HepG2 (cell line): ENCODE data around the gene GEMIN2. TPM values are rescaled to one million over a fixed set of nuclear protein-coding genes. Genes with fewer than 3 reads are reported as not detected.
A peak's percentile ranks its signal among the peaks of the same experiment; 100 is the strongest.

ENCODE experiments used
- DPF2 ChIP-seq: sonication (generic); formaldehyde crosslinking; IDR thresholded peaks from 2 replicates; pipeline ENCODE4 v1.4.0; 2020; ENCODE audit warnings: mild to moderate bottlenecking, low read depth, missing genetic modification reagents, borderline replicate concordance
- FOXK2 ChIP-seq: fragments of 450-650 bp; IDR thresholded peaks from 2 replicates; pipeline ENCODE4 v1.6.1; 2016
- HNRNPUL1 ChIP-seq: fragments of 200-400 bp; formaldehyde crosslinking; IDR thresholded peaks from 2 replicates; pipeline ENCODE4 v1.6.1; 2017; ENCODE audit warnings: low read depth, mild to moderate bottlenecking, low read length, moderate library complexity
- IRF9 ChIP-seq: sonication (generic); formaldehyde crosslinking; IDR thresholded peaks from 2 replicates; pipeline ENCODE4 v1.8.0; 2022; ENCODE audit warnings: missing genetic modification reagents, mild to moderate bottlenecking, borderline replicate concordance
- POLR2AphosphoS5 ChIP-seq: IDR thresholded peaks from 2 replicates; pipeline ENCODE4 v1.6.1; 2012; ENCODE audit warnings: low read depth, low read length
- polyA plus RNA-seq, 8 experiments: library from polyadenylated mRNA; depleted of rRNA in 3 of 8; stranded (reverse) in 7 of 8; unstranded in 1 of 8; fragments of >200 nt; fragmentation: Illumina TruSeq in 4 of 8; extraction: Trizol in 4 of 8; gene quantifications; 2 replicates each; pipeline versions ENCODE4 v1.2.1 to v1.2.3, GENCODE V29; 2011 to 2016; ENCODE audit warnings: low read depth in 4 of 8, missing spikeins in 1 of 8, mixed read lengths in 1 of 8; ENCODE audit not compliant: insufficient read depth in 1 of 8
- total RNA-seq, 5 experiments: library from RNA; depleted of rRNA; stranded (reverse); fragments of >200 nt; fragmentation: Illumina TruSeq; extraction: Trizol; gene quantifications; 2 replicates each; pipeline ENCODE4 v1.2.3, GENCODE V29; 2016; ENCODE audit warnings: low read depth in 1 of 5
- TF ChIP-seq, protein P1 (sequence below): sonication (generic); formaldehyde crosslinking; conservative IDR thresholded peaks from 2 replicates; pipeline ENCODE4 v1.8.1; 2023; ENCODE audit warnings: missing genetic modification reagents
- TF ChIP-seq, protein P2 (sequence below): sonication (generic); formaldehyde crosslinking; IDR thresholded peaks from 2 replicates; pipeline ENCODE4 v1.4.0; 2020; ENCODE audit warnings: missing genetic modification reagents, mild to moderate bottlenecking, borderline replicate concordance
- TF ChIP-seq, protein P3 (sequence below): sonication (generic); formaldehyde crosslinking; IDR thresholded peaks from 2 replicates; pipeline ENCODE4 v1.8.0; 2022; ENCODE audit warnings: missing genetic modification reagents, mild to moderate bottlenecking, inconsistent platforms, borderline replicate concordance
- TF ChIP-seq, protein P4 (sequence below), 2 experiments: sonication (generic) in 1 of 2; formaldehyde crosslinking in 1 of 2; IDR thresholded peaks; 2 replicates each; pipeline versions ENCODE4 v1.4.0 to v1.6.1; 2018 to 2020; ENCODE audit warnings: missing genetic modification reagents in 2 of 2, borderline replicate concordance in 1 of 2, low read depth in 1 of 2, mild to moderate bottlenecking in 1 of 2, missing biosample characterization in 1 of 2
- TF ChIP-seq, protein P5 (sequence below), 2 experiments: fragments of 450-650 bp in 1 of 2; sonication (generic) in 1 of 2; formaldehyde crosslinking in 1 of 2; IDR thresholded peaks; 2 replicates each; pipeline versions ENCODE4 v1.6.1 to v1.8.0; 2016 to 2022; ENCODE audit warnings: antibody characterized with exemption in 1 of 2, mild to moderate bottlenecking in 1 of 2, missing genetic modification reagents in 1 of 2

The GEMIN2 gene
- total and polyA plus RNA-seq, 2 of the 13 experiments (the other 11 are each of a cell fraction or from before 2014, with no cell fraction given) = 54.8 to 110 TPM

DNA sequence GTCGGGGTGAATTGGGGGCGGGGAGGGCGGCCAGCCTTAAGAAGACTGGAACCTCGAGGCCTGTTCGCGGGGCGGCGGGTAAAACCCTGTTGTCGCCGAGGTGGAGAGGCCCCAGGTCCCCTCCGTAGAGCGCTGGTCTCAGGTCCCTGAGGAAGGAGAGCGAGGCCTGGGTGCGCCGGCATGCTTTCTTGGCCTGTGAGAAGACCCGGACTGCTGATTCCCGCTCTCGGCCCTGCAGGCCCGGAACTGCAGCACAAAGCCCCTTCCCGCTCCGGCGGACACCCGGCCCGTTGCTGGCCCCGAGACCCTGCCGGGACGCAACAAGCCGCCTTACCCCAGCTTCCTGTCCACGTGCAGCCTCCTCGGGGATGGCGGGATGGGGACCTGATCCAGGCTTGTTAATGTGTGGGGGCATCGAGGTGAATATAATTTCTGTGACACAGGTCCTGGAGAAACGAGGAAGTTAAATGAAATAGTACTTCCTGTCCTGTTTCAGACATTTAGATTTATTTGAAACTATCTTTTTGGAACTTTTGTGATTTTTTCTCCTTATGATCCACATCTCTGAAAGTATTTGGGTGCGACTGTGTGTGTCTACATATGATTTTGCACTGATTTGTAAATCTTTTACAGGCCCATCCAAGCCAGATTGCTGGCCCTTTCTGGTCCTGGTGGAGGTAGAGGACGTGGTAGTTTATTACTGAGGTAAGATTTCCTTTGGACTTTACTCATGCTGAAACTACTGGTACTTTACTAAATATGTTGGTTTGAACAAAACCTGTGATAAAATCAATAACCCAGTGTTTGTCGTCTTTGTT lies 61.5 kb downstream of the GEMIN2 start (continued):
- TF ChIP-seq DPF2 (0 out of 2 replicates have a peak, but pooled peaks have one; percentile 10), HNRNPUL1 (no peak), FOXK2 (no peak), POLR2AphosphoS5 (no peak), IRF9 (CRISPR knock-in tag) (peak; percentile 41; the same call in 1 of the 2 replicates)
- TF ChIP-seq, protein P1, sequence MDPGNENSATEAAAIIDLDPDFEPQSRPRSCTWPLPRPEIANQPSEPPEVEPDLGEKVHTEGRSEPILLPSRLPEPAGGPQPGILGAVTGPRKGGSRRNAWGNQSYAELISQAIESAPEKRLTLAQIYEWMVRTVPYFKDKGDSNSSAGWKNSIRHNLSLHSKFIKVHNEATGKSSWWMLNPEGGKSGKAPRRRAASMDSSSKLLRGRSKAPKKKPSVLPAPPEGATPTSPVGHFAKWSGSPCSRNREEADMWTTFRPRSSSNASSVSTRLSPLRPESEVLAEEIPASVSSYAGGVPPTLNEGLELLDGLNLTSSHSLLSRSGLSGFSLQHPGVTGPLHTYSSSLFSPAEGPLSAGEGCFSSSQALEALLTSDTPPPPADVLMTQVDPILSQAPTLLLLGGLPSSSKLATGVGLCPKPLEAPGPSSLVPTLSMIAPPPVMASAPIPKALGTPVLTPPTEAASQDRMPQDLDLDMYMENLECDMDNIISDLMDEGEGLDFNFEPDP = no peak
- TF ChIP-seq, protein P2, sequence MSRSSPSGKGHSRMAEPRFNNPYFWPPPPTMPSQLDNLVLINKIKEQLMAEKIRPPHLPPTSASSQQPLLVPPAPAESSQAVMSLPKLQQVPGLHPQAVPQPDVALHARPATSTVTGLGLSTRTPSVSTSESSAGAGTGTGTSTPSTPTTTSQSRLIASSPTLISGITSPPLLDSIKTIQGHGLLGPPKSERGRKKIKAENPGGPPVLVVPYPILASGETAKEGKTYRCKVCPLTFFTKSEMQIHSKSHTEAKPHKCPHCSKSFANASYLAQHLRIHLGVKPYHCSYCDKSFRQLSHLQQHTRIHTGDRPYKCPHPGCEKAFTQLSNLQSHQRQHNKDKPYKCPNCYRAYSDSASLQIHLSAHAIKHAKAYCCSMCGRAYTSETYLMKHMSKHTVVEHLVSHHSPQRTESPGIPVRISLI (CRISPR knock-in tag) = no peak
- TF ChIP-seq, protein P3, sequence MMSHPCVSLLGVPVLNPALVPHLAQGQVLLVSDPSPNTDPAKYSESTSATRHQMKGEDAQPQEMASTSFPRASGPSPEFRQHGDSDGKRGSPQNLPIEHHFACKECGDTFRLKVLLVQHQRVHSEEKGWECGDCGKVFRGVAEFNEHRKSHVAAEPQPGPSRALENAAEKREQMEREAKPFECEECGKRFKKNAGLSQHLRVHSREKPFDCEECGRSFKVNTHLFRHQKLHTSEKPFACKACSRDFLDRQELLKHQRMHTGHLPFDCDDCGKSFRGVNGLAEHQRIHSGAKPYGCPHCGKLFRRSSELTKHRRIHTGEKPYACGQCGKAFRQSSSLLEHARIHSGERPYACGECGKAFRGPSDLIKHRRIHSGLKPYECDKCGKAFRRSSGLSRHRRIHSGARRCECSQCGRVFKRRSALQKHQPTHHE (CRISPR knock-in tag) = no peak
- TF ChIP-seq, protein P4, sequence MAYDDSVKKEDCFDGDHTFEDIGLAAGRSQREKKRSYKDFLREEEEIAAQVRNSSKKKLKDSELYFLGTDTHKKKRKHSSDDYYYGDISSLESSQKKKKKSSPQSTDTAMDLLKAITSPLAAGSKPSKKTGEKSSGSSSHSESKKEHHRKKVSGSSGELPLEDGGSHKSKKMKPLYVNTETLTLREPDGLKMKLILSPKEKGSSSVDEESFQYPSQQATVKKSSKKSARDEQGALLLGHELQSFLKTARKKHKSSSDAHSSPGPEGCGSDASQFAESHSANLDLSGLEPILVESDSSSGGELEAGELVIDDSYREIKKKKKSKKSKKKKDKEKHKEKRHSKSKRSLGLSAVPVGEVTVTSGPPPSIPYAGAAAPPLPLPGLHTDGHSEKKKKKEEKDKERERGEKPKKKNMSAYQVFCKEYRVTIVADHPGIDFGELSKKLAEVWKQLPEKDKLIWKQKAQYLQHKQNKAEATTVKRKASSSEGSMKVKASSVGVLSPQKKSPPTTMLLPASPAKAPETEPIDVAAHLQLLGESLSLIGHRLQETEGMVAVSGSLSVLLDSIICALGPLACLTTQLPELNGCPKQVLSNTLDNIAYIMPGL (CRISPR knock-in tag; IDR thresholded peaks at IDR 0.05; ENCODE audit: borderline replicate concordance in 1 of 2, low read depth in 1 of 2) = peak in 1 of 2 experiments; percentile 74; a peak in 3 of 4 replicates
- TF ChIP-seq, protein P5, sequence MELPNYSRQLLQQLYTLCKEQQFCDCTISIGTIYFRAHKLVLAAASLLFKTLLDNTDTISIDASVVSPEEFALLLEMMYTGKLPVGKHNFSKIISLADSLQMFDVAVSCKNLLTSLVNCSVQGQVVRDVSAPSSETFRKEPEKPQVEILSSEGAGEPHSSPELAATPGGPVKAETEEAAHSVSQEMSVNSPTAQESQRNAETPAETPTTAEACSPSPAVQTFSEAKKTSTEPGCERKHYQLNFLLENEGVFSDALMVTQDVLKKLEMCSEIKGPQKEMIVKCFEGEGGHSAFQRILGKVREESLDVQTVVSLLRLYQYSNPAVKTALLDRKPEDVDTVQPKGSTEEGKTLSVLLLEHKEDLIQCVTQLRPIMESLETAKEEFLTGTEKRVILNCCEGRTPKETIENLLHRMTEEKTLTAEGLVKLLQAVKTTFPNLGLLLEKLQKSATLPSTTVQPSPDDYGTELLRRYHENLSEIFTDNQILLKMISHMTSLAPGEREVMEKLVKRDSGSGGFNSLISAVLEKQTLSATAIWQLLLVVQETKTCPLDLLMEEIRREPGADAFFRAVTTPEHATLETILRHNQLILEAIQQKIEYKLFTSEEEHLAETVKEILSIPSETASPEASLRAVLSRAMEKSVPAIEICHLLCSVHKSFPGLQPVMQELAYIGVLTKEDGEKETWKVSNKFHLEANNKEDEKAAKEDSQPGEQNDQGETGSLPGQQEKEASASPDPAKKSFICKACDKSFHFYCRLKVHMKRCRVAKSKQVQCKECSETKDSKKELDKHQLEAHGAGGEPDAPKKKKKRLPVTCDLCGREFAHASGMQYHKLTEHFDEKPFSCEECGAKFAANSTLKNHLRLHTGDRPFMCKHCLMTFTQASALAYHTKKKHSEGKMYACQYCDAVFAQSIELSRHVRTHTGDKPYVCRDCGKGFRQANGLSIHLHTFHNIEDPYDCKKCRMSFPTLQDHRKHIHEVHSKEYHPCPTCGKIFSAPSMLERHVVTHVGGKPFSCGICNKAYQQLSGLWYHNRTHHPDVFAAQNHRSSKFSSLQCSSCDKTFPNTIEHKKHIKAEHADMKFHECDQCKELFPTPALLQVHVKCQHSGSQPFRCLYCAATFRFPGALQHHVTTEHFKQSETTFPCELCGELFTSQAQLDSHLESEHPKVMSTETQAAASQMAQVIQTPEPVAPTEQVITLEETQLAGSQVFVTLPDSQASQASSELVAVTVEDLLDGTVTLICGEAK (IDR thresholded peaks at IDR 0.05) = no peak
- TF ChIP-seq, protein P5 (CRISPR knock-in tag; IDR thresholded peaks at IDR 0.05) = peak; percentile 85
